Measurements from ENCODE around the gene CLCN5.

DNA sequence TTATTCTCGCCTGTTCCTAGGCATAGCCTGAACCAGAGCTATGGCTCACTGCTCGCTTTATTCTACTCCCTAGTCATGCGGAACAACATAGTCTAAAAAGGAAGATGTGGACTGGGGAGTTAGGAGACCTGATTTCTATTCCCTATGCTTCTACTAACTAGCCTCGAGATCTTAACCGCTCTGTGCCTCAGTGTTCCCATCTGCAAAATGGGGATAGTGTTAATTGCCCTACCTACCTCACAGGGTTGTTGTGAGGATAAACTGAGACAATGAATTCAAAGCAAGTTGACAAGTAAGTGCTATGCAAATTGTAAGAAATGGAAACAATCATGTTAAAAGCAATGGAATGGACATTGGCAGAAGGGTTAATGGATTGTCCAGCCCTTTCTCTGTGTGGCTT, 176.4 kb downstream of the CLCN5 start:
- TF ChIP-seq, protein P1, sequence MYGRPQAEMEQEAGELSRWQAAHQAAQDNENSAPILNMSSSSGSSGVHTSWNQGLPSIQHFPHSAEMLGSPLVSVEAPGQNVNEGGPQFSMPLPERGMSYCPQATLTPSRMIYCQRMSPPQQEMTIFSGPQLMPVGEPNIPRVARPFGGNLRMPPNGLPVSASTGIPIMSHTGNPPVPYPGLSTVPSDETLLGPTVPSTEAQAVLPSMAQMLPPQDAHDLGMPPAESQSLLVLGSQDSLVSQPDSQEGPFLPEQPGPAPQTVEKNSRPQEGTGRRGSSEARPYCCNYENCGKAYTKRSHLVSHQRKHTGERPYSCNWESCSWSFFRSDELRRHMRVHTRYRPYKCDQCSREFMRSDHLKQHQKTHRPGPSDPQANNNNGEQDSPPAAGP (tag by site-specific recombination; IDR thresholded peaks at IDR 0.05): no peak
- TF ChIP-seq, protein P2, sequence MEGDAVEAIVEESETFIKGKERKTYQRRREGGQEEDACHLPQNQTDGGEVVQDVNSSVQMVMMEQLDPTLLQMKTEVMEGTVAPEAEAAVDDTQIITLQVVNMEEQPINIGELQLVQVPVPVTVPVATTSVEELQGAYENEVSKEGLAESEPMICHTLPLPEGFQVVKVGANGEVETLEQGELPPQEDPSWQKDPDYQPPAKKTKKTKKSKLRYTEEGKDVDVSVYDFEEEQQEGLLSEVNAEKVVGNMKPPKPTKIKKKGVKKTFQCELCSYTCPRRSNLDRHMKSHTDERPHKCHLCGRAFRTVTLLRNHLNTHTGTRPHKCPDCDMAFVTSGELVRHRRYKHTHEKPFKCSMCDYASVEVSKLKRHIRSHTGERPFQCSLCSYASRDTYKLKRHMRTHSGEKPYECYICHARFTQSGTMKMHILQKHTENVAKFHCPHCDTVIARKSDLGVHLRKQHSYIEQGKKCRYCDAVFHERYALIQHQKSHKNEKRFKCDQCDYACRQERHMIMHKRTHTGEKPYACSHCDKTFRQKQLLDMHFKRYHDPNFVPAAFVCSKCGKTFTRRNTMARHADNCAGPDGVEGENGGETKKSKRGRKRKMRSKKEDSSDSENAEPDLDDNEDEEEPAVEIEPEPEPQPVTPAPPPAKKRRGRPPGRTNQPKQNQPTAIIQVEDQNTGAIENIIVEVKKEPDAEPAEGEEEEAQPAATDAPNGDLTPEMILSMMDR (tag by site-specific recombination; IDR thresholded peaks at IDR 0.05): no peak
- TF ChIP-seq ZNF121 (tag by site-specific recombination; IDR thresholded peaks at IDR 0.05): no peak
- TF ChIP-seq KLF10 (tag by site-specific recombination; IDR thresholded peaks at IDR 0.05): no peak
- TF ChIP-seq ZNF837 (tag by site-specific recombination; IDR thresholded peaks at IDR 0.05): no peak
- TF ChIP-seq ZNF660 (tag by site-specific recombination; IDR thresholded peaks at IDR 0.05): no peak
